ENCODE results near the gene LCN6.

DNA sequence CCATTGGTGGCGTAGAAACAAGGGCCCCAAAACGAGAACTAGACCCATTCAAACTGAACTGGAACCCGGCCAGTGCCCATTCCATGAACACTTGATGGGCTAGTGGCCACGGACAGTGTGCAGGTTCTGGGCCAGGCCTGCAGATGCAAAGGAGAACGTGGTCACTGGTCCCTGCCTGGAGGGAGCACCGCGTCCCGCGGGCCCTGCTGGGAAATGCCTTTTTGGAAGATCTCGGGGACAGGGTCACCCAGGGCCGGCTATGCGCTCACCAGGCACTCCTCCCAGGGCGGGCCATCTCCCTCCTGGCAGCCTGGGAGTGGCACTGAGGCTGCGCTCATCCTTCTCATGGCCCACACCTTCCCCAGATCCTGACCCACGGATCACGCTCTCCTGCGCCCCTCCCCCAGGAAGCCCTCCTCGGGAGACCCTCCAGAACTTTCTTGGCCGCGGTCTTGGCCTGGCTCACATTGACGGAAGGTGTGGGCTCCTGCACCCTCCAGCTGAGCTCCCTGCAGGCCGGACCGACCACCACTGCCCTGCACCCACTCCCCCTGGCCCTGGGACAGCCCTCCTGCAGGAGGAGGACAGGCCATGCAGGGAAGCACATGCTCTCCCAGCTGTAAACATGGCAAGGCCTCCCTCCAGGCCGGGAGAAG is 38.7 kb downstream of the LCN6 start:
- TF ChIP-seq POLR2A (IDR thresholded peaks at IDR 0.05): no peak
- no peak for TF ChIP-seq CTCF (IDR thresholded peaks at IDR 0.05)
- TF ChIP-seq POLR2AphosphoS5 (IDR thresholded peaks at IDR 0.05): no peak
